ENCODE data around the gene MAN2B2.

Gene MAN2B2

DNA sequence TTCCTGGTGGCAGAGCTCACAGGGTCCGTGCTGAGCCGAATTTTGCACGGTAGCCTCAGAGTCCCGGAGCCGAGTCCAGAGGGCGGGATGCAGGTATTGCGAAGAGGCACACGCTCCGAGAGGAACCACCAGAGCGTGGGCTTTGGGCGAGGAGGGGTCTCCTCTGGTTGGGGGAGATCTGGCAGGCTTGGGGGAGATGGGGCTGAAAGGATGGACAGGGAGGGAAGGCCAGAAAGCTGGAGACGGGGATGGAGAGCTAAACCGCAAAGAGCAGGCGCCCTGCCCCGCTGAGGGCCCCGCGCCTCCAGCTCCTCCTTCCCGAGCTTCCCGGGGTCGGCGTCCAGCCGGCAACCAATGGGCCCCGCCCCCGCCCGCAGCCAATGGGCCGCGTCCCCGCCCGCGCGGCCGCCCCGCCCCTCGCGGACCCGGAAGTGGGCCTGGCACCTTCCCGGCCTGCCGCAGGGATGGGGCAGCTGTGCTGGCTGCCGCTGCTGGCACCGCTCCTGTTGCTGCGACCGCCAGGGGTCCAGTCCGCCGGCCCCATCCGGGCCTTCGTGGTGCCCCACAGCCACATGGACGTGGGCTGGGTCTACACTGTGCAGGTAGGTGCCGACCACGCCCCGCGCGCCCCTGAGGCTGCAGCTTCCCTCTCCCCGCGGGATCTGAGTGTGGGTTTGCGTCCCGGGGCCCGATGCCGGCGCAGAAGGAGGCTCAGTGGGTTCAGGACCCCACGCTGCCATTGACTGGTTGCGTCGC lies at the start of gene MAN2B2:
Gene MAN2B2, plus strand, starts transcription at position 443 of the 756 bp plus-strand sequence. Its CDS starts 22 bp downstream, at position 465.
- DNase-seq: peak; percentile 89

DNA sequence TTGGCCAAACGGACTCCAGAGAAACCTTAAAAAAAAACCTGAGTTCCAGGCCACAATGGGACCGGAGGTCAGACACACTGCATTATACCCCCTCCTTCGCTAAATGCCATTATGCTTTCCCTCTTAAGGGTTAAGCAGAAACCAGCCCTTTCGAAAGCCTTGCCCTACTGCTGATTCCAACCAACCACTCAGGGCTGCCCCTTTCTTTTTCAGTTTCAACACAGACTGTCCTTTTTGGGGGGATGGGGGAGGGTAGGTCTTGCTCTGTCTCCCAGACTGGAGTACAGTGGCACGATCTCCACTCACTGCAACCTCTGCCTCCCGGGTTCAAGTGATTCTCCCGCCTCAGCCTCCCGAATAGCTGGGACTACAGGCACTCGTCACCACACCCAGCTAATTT lies 49.5 kb upstream of the MAN2B2 start:
- DNase-seq: no peak

DNA sequence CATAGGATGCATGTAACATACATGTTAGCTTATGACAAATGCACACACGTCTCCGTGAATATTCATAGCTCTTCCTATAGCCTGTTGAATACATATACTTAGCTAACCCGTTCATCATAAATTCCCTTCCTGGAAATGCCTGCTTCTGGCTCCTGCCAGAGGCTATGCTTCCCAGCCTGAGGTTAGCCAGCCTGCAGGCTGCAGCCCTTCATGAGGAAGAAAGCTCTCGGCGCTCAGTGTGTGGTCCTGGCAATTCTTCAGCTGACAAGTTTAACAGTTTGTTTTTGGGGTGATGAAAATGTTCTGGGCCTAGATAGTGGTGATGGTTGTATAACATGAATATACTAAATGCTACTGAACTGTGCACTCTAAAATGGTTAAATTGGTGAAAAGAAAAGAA lies 48.8 kb upstream of the MAN2B2 start:
- no peak for DNase-seq

DNA sequence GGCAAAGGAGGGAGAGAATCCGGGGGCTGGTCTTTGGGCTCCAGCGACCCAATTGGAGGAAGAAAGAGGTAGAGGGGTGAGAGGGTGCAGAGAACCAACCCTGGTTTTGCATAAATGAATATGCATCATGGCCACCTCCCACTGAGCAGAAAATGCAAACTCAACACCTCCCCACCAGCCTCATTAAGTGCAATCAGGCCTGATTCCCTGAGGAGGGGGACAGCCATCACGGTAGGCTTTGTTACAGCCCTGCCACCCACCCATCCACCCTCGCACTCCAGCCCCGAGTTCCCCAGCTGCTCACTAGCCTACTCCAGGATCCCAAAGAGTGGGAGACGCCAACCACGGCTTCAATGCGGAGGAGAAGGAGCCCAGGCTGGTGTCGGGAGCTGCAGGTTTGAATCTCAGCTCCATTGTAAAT lies 48.3 kb upstream of the MAN2B2 start:
- DNase-seq: no peak

DNA sequence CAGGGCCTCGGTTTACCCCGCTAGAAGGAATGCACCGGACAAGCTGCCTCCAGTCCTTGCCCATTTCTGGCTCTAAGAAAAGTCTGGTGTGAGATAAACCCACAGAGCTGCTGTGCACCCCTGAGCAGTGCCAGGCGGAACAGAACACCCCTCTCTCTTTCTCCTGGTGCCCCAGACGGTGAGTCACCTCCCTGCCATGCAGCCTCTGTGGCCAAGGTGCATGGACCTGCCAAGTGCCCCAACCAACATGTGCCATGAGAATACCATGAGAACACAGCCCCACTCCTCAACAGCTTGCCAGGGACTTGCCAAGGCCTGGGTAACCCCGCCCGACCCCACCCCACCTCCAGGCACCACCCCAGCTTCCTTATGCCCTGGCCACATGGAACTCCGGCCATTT lies 47.7 kb upstream of the MAN2B2 start:
- no peak for DNase-seq

DNA sequence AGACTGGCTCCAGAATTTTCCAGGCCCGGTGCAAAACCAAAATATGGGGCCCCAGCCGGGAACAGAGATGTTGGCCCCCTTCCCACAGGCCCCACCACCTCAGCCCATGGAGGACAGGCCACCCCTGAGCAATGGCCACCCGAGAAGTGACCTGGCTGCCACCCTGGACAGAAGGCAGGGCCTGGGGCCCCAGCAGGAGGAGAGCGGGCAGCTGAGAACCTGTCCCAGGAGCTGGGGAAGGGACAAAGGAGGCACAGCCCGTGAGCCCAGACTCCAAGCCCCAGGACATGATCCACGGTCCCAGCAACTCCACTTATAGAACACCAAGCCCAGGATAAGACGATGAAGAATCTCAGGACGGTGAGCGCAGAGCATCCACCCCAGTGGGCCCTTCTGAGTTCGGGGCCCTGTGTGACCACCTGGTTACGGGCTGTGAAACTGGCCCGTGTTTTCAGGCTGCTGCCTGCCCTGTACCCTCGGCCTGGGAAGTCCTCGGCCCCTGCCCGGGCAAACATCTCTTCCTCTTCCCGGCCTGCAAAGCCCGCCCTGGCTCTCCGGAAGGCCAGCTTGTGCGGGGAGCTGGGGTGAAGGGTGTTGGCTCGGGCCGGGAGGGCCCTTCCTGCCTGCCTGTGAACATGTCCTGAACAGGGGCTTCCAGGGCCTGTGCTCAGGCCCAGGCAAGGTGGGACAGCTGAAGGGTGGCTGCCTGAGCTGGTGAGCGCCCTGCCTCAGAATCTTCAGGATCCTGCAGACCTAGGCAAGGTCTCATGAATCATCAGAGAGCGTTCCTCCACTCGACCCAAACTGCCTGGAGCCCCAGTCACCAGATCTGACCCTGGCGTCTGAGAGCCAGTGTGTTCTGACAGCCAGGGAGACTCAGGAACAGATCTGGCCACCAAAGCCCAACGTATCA lies 47.0 kb upstream of the MAN2B2 start:
- no peak for DNase-seq

DNA sequence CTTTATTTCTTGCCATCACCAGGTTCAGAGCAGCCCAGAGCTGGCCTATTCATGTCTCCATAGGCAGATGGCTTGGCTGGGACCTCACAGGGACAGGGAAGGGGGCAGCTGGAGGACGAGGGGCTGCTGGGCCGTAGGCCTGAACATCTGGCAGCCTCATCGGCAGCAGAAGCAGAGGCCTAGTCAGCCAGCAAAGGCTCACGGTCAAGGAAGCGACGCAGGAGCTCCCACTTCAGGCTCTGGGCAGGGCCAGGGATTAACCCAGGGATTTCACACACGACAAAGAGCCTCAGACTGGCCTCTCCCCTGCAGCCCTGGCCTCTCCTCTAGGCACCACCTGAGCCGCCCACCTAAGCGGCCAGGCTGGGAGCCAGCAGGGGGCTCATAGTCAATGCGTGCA lies 46.0 kb upstream of the MAN2B2 start:
- DNase-seq: no peak

DNA sequence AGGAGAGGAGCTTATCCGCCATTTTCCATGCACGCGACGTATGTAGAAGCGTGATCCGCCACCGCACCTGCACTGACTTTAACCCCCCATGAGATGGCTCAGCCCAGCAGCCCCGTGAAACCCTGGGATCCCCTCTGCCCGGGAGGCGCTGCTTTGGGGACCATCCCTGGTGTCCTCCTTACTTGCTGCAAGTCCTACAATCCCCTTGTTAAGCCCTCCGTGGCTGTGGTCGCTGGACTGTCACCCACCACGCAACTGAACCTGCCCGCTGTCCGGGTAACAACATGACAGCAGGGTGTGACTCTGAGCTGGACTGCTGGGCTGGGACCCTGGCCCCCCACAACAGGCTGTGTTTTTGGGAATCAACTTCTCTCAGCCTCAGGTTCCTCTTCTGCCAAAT lies 44.7 kb upstream of the MAN2B2 start:
- no peak for DNase-seq

DNA sequence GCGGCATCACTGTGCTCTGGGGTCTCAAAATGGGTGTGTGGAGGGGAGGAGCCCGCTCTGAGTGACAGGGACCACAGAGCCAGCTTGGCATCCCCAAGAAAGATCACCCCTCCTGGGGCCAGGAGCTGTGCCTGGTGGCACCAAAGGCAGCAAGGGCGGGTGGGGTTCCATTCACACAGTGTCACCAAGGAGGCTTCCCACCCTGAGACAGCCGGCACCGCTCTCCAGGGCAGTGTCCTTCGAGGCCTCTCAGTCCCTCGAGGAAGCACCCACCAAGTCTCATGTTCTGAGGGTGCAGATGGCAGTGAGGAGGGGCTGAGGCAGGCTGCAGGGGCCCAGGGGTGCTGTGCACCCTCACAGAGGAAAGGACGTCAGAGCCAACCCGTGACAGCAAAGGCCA lies 44.0 kb upstream of the MAN2B2 start:
- DNase-seq: no peak

DNA sequence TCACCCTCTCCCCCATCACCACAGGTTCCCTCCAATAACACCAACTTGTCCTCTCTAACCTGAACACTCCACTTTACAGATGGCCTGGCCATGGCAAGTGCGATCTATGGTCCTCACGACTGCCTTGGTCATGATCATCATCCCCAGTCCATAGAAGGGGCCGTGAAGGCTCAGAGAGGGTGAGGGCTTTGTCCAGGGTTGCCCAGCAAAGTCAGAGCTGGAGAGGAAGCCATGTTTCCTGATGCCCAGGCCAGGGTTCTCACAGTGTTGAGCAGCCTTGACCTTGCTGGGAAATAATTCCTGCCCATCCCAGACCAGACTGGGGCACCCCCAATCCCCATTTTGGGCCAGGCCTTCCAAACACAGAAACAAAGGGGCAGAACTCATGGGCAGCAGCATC lies 42.9 kb upstream of the MAN2B2 start:
- DNase-seq: no peak

DNA sequence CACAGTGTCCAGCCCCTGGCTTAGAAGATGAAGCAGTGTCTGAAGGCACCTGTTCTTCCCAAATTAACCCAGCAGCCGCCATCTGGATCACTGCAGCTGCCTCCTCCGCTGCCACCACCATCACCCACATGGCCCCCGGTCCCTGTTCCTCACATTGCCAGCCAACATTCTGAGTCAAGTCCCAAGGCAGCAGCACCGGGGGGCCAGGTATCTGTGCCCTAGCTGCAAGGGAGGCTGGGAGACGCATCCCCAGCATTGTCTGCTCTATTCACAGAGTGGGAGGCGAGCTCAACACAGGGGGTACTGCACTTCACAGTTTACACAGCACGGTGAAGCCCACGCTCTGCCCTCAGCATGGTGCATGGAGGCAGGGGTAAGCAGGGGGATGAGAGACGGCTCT lies 42.3 kb upstream of the MAN2B2 start:
- no peak for DNase-seq

DNA sequence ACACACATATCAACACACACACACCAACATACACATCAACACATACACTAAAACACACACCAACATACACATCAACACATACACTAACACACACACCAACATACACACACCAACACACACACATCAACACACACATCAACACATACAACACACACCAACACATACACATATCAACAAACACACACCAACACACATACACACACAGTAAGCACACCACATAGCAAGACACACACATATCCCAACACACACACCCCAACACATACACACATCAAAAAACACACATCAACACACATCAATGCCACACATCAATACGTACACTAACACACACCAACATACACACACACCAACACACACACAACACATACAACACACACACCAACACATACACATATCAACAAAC lies 40.9 kb upstream of the MAN2B2 start:
- DNase-seq: no peak

DNA sequence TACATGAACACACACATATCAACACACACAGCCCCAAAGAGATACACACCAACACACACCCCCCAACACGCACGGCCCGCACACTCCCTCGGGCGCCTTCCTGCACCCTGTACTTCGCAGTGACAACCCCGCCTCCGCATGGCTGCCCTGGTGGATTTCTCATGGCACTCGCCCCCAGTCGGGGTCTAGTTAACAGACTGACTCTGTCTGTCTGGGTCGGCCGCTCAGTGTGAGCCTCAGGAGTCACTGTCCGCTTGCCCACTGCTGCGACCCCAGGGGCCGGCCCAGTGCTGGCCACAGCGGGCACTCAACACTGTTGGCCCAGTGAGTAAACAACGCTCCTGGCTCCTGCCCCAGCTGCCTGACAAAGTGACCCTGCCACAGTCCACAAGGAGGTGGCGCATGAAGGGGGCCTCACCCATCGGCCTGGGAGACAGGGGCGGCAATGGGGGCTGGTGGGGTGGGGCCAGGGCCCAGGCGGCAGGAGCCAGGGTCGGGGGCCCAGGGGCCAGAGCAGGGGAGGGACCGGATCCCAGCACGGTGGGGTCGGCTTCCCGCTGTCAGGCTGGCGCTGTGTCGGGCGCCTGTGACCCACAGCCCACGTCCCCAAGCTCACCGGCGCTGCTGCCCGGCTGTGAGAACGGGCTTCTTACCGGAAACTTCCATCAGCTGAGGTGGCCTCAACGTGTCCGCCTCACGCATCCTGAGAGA lies 40.2 kb upstream of the MAN2B2 start:
- no peak for DNase-seq

DNA sequence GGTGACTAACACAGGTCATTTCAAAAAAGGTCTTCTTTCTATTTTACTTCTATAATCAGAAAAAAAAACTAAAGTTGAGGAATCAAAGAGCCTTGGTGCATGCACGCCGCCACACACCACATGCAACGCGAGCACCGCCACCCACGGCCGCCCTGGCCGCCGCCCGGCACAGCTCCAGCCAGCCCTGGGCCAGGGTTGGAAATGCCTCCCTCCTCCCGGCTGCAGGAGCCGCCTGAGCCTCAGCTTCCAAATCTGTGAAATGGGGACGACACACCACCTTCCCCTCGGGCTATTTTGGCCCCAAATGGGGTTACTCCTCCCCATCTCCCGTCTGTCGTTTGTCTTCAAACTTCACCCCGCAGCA lies 39.7 kb upstream of the MAN2B2 start:
- no peak for DNase-seq

DNA sequence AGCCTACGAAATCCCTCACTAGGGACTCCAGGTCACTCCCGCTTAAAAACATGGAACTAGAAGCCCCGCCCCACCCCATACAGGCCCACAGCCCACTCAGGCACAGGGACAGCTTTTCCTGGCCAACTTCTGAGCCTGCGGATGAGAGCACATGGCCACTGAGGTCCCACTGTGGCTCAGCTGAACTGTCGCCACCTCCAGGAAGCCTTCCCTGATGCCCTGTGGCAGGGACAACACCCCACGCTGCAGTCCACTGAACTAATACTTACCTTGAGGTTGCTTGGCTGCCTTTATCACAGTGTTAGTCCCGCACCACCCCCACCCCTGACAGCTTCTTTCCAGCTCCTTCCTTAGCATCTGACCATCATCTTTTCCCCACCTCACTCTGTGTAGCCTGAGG lies 39.3 kb upstream of the MAN2B2 start:
- DNase-seq: no peak

DNA sequence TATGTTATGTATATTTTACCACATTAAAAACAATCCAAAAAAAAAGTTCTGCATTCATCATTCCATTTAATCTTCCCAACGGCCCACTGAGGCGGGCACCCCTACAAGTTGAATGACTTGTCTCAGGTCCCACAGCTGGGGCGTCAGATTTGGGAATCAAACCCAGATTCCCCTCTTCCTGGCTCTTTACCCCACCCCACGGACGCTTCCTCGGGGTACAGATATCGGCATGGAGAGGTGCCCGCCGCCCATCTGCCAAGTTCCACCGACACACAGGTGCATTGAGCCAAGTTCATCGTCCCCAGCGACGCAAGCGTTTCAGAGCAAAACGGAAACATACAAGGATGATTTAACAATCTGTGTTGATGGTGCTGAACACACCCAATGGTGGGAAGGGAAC lies 36.9 kb upstream of the MAN2B2 start:
- no peak for DNase-seq

DNA sequence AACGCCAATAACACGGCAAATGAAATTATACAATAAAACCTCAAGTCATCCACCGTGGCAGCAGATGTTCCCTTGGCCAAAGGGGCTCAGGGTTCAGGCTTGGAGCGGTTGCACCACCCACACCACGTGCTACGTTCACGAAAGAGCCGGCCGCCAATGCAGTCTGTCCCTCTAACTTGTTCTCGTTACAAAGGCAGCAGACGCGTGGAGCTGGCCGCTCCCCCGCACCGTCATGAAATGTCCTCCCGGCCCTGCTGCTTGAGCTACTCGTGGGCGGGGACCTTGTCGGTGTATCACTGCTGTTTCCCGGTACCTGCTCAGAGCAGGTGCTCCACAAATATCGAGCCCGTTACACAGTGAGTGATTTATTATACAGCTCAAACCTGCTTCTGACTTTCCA lies 36.4 kb upstream of the MAN2B2 start:
- DNase-seq: no peak

DNA sequence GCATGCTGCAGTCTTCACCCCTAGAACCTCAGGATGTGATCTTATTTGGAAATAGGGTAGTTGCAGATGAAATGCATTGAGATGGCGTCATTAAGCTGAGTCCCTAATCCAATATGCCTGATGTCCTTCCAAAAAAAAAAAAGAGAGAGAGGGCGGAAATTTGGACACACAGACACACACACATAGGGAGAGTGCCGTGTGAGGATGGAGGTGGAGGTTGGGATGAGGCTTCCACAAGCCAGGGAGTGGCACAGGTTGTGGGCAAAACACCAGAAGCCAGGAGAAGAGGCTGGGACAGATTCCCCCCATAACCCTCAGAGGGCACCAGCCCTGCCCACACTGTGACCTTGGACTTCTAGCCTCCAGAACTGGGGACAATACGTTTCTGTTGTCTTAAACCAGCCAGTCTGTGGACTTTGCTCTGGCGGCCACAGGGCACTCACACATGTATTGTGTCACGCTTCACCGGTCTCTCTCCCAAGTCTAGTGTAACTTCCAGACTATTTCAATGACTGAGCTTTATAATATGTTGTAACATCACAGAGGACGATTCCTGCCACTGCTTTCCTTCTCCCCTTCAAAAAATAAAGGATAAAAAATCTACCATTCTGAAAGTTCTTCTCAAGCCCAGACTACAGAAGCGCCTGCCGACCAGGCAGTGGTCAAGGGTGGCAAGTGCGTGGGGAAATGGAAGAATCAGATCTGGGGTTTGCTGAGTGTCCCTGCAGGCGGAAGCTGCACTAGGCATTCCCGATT lies 35.8 kb upstream of the MAN2B2 start:
- no peak for DNase-seq

DNA sequence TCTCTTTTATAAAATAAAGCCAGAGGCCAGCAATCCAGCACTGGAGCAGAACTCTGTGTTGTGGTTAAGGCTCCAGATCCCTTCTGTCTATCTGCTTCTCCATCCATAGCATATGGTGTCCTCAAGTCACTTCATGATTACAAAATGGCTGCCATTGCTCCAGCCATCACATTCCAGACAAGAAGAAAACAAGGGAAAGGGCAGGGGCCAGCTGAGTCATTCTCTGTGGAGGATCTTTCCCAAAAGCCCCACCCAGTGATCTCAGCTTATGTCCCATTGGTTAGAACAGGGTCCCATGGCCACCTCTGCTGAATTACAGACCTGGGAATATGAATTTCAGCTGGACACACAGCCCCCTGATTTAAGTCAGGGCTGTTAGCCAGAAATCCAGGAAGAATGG lies 34.1 kb upstream of the MAN2B2 start:
- no peak for DNase-seq

DNA sequence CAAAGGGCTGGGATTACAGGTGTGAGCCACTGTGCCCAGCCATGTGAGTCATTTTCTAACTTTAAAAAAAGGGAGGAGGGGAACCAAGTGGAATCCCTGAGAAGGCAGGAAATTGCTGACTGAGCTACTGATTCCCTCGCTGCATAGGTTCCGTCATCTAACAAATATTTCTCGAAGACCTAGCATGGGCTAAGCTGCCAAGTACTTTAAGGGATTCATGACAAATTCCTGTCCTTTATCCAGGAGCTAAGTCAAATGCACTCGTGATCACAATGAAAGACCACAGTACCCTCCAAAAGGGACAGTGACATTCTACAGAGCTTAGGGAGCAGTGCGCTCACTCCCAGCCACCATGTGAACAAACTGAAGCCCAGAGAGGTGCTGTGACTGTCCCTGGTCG lies 33.2 kb upstream of the MAN2B2 start:
- no peak for DNase-seq

DNA sequence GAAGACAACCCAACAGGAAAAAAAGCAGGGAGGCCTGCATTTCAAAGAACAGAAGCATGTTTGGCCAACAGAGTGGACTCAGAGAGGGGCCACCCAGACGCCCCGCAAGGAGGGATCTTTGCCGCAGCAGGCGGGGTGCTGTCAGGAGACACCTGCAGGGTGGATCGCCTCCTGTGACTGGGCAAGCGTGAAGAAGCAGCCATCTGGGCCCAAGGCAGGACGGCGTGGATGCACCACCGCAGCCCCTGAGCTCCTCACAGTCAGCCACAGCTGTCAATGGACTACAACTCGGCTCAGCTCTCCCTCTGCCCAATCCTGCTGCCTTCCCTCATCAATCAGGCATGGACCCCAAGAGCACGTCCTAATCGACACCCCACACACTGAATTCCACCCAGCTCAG lies 32.0 kb upstream of the MAN2B2 start:
- DNase-seq: no peak

DNA sequence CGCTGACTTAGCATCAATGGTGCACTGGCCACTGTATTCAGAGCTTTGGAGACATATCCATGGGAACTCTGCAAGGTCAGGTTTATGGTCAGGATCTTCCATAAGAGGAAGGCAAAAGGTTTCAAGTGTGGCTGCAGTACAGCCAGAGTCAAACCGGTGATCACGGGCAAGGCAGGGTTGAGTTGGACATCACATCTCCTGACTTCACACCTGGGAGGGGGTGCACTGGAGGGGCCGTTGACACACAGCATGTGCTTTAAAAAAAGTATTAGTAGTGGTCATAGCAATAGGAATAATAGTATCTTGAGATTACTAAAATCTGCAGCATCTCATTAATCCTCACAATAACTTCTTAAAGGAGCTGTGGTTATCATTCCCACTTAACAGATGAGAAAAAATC lies 28.9 kb upstream of the MAN2B2 start:
- no peak for DNase-seq

All from CD4-positive, alpha-beta T cell treated with Interleukin-17A for 4 hours (primary cell).